ENCODE results near the gene RELN. TPM values are rescaled to one million over a fixed set of nuclear protein-coding genes. Genes with fewer than 3 reads are reported as not detected.

The RELN gene
- total and polyA plus RNA-seq, 12 donors, result 0.22 to 1.9 (median 0.93) TPM

DNA sequence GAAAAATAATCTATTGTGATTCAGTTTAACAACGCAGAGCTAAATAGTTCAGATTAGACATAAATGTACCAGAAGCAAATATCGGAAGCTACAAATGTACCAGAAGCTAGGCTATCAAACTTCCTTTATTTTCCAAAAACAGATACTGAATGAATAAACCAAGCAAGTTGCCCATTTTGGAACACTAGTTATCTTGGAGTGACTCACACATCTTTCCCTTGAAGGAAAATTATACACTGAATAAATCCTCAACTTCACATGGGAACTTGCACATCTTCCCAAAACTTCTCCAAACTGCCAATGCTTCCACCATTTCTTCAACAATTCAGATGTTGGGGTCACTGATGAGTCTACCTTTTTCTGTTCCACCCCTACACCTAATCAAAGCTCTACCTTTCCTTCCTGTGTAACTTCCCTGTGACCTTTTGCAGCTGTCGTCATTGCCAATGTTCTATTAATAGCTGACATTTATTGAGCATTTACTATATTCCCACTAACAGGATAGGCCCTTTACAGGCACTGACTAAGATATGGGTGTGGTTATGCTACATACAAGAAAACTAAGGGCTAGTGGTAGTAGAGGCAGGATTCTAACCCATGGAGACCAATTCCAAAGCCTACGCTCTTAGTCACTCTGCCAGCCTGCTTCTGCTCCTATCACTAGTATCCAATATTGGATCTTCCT lies 22.7 kb downstream of the RELN start:
- intact Hi-C loops (cut with DNase I), result no loop called here
- H3K27me3 ChIP-seq, result peaks cover 0 to 7% (median 0%) of the 10 kb centered on the region in 7 donors

DNA sequence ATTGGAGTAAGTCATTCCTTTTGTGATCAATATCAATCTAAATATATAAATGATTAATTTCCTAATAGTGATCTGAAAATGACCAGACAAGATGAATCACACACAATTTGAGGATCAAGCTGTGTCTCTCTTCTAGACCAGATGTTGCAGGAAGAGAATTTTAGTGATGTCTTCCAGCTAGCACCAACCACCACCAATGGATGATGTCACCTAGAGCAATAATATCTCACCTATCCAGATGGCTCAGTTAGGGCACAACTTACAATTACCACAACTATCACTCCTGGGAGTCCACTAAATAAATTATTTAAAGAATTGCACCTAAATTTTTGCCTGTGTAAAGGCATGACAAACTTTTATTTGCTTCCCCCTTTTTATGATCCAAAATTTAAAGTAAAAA lies 25.2 kb downstream of the RELN start:
- no peaks in the 10 kb centered on the region for H3K36me3 ChIP-seq
- peaks cover 0 to 27% (median 0%) of the 10 kb centered on the region in 7 donors for H3K27me3 ChIP-seq
- DNase-seq, result no peak
- H3K27ac ChIP-seq, result no peak overlapping the region
- no peak overlapping the region for H3K4me3 ChIP-seq
- ATAC-seq, result no peak
- intact Hi-C loops (cut with DNase I), result no loop called here
- TF ChIP-seq, protein P1, sequence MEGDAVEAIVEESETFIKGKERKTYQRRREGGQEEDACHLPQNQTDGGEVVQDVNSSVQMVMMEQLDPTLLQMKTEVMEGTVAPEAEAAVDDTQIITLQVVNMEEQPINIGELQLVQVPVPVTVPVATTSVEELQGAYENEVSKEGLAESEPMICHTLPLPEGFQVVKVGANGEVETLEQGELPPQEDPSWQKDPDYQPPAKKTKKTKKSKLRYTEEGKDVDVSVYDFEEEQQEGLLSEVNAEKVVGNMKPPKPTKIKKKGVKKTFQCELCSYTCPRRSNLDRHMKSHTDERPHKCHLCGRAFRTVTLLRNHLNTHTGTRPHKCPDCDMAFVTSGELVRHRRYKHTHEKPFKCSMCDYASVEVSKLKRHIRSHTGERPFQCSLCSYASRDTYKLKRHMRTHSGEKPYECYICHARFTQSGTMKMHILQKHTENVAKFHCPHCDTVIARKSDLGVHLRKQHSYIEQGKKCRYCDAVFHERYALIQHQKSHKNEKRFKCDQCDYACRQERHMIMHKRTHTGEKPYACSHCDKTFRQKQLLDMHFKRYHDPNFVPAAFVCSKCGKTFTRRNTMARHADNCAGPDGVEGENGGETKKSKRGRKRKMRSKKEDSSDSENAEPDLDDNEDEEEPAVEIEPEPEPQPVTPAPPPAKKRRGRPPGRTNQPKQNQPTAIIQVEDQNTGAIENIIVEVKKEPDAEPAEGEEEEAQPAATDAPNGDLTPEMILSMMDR (IDR thresholded peaks at IDR 0.05), result no peak
- H3K4me1 ChIP-seq, result no peaks in the 10 kb centered on the region
- no peaks in the 10 kb centered on the region for H3K9me3 ChIP-seq

More for the DNA sequence above, 22.7 kb downstream of the RELN start:
- DNase-seq (no peak), ATAC-seq (no peak)
- Histone ChIP-seq H3K4me1 (no peaks in the 10 kb centered on the region), H3K4me3 (no peak overlapping the region), H3K9me3 (no peaks in the 10 kb centered on the region), H3K36me3 (no peaks in the 10 kb centered on the region), H3K27ac (no peak overlapping the region)
- 73 to 83% methylated on average over 4 of the region's 4 CpGs for WGBS, 2 donors
- TF ChIP-seq, protein P1 (IDR thresholded peaks at IDR 0.05), result no peak

DNA sequence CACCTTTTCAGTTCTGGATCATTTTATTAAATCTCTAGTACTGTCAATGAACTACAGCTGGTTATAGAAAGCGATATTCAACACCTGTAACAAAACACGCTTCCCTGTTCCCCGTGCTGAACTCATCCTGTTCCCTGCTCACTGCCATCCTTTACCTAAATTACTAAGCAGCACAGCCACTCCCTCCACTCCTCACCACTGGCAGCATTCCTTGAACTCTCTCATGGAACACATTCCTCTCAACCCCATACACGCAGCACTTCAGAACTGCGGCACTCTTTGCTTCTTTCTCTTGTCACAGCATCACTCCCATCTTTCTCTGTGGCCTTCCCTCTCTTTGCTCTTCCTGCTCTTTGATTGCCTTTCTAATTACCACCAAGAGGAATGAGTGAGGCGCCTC lies 27.4 kb downstream of the RELN start:
- DNase-seq (no peak), ATAC-seq (no peak)
- Histone ChIP-seq H3K9me3 (no peaks in the 10 kb centered on the region), H3K36me3 (no peaks in the 10 kb centered on the region), H3K27me3 (peaks cover 0 to 32% (median 0%) of the 10 kb centered on the region in 7 donors), H3K27ac (no peak overlapping the region), H3K4me3 (no peak overlapping the region), H3K4me1 (no peaks in the 10 kb centered on the region)
- TF ChIP-seq, protein P1 (IDR thresholded peaks at IDR 0.05), result no peak
- WGBS, 2 donors, result 55 to 58% methylated on average over 6 of the region's 6 CpGs
- intact Hi-C loops (cut with DNase I), result no loop called here

DNA sequence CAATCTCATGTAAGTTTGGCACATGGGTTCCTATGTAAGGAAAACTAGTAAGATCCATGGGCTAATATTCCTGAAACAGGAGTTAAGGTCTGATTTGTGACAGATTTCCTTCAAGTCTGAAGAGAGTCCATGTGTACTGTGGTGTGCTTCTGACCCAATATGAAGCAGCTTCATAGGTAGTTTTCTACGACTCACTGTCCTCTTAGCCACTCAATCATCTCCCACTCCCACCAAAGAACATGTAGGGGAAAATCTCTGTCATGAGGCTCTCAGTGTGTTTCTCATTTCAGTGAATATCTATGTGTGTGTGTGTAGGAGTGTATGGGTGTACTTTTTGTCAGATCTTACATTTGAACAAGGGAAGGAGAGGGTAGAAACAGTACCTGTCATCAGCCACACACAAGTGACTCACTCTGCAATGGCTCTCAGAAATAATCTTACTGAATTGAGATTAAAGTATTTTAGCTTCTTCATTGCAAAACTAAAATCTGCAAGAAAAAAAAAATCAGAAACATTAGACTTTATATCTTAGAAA lies 31.1 kb downstream of the RELN start:
- H3K27me3 ChIP-seq, result peaks cover 0 to 32% (median 0%) of the 10 kb centered on the region in 7 donors
- ATAC-seq, result no peak

More for the DNA sequence above, 31.1 kb downstream of the RELN start:
- H3K4me3 ChIP-seq, result no peak overlapping the region
- intact Hi-C loops (cut with DNase I), result no loop called here
- no peak overlapping the region for H3K27ac ChIP-seq
- no peaks in the 10 kb centered on the region for H3K9me3 ChIP-seq
- DNase-seq, result no peak
- TF ChIP-seq, protein P1 (IDR thresholded peaks at IDR 0.05), result no peak
- H3K4me1 ChIP-seq, result no peaks in the 10 kb centered on the region
- H3K36me3 ChIP-seq, result no peaks in the 10 kb centered on the region
- whole genome bisulfite sequencing, 2 donors, result 55 to 81% methylated on average over 1 of the region's 1 CpG
